Kidney (tissue), 22 donors: Measurements from ENCODE around the gene GALNT3. TPM values are rescaled to one million over a fixed set of nuclear protein-coding genes. Genes with fewer than 3 reads are reported as not detected.

ENCODE experiments used
- DNase-seq, 5 donors: peaks; one replicate each; pipeline ENCODE4 v3.0.0-alpha.2; 2013 to 2020
- FAIRE-seq: peaks from 2 replicates; lab custom pipeline; 2012; peaks lifted over from hg19 to GRCh38; lab: Jason Lieb, UNC
- H3K27ac ChIP-seq, 2 donors: one replicate each; pipeline ENCODE4 v1.7.0; 2013; ENCODE audit warnings: low read depth in 2 of 2, low read length in 2 of 2, inconsistent platforms in 1 of 2
- H3K27me3 ChIP-seq: one replicate; pipeline ENCODE4 v1.7.1; 2013; ENCODE audit warnings: low read length, inconsistent platforms; ENCODE audit not compliant: control insufficient read depth, insufficient read depth
- H3K36me3 ChIP-seq, 3 donors: one replicate each; pipeline versions ENCODE4 v1.7.0 to v1.7.1; 2013; ENCODE audit warnings: low read length in 3 of 3, control low read depth in 1 of 3, inconsistent platforms in 1 of 3; ENCODE audit not compliant: insufficient read depth in 3 of 3, control insufficient read depth in 2 of 3
- H3K4me1 ChIP-seq, 3 donors: one replicate each; pipeline versions ENCODE4 v1.7.0 to v1.7.1; 2013; ENCODE audit warnings: low read length in 3 of 3, inconsistent platforms in 1 of 3, low read depth in 1 of 3; ENCODE audit not compliant: control insufficient read depth in 2 of 3, insufficient read depth in 2 of 3
- H3K4me3 ChIP-seq, 3 donors: one replicate each; pipeline versions ENCODE4 v1.7.0 to v1.8.1; 2013; ENCODE audit warnings: low read length in 3 of 3, control low read depth in 1 of 3, inconsistent platforms in 1 of 3
- H3K9ac ChIP-seq, 3 donors: one replicate each; pipeline versions ENCODE4 v1.7.0 to v1.7.1; 2013; ENCODE audit warnings: low read length in 3 of 3, control low read depth in 1 of 3, inconsistent platforms in 1 of 3
- H3K9me3 ChIP-seq, 3 donors: one replicate each; pipeline versions ENCODE4 v1.7.0 to v1.7.1; 2013; ENCODE audit warnings: low read length in 3 of 3, control low read depth in 1 of 3, inconsistent platforms in 1 of 3; ENCODE audit not compliant: control insufficient read depth in 2 of 3, insufficient read depth in 1 of 3
- CTCF ChIP-seq: IDR thresholded peaks from 3 replicates; pipeline ENCODE4 v1.5.1; 2012; ENCODE audit warnings: mild to moderate bottlenecking, moderate library complexity, borderline replicate concordance; ENCODE audit not compliant: insufficient read depth; ENCODE audit errors: extremely low read depth
- intact Hi-C: fragments of 100-400 bp; cut with DNase I; formaldehyde crosslinking; loops from one replicate; pipeline ENCODE4 v1.11.1; 2022
- long read RNA-seq, 10 donors: library from polyadenylated mRNA in 1 of 10; unstranded in 1 of 10; transcript quantifications; one replicate each; pipeline ENCODE4 v2.0.0 and lab custom pipeline, GENCODE V29; 2021 to 2026
- polyA plus RNA-seq: library from polyadenylated mRNA; stranded (reverse); fragments of 350-450 nt; fragmentation: Illumina TruSeq; extraction: RNeasy Lipid Tissue Mini Kit (QIAGEN cat#74804); gene quantifications from one replicate; pipeline ENCODE4 v1.2.3, GENCODE V29; 2014; ENCODE audit warnings: low read depth, low replicate concordance; ENCODE audit not compliant: insufficient read depth
- total RNA-seq: library from RNA; stranded (reverse); fragmentation: NEBNext Ultra II Directional; extraction: Animal tissue kit (Norgen Biotek cat#: 25700); gene quantifications from one replicate; pipeline ENCODE4 v1.2.1, GENCODE V29; 2021
- donor health status: control.
- donor health status: control.
- donor health status: control.
- donor health status: control.
- donor health status: control.
- donor health status: DM: yes; HTN: yes; CAD: no.
- donor health status: Normal renal cell carcinoma (clear cell type).

GALNT3 gene
- total RNA-seq (38.6 TPM), polyA plus RNA-seq (8.8 TPM)
- long read RNA-seq, donor 1, result 0 reads
- long read RNA-seq, donor 2, partial matches to known transcripts, result 0 of 1 reads
- long read RNA-seq, donor 2, other reads (novel, unspliced or antisense), result 0 of 1 reads
- long read RNA-seq, donor 3, partial matches to known transcripts, result 0 of 2 reads
- long read RNA-seq, donor 3, other reads (novel, unspliced or antisense), result 0 of 2 reads
- long read RNA-seq, donor 4, result 0 reads
- long read RNA-seq, donor 5, partial matches to known transcripts, result 0 of 1 reads
- long read RNA-seq, donor 5, other reads (novel, unspliced or antisense), result 0 of 1 reads
- long read RNA-seq, donor 6, partial matches to known transcripts, result 0 of 1 reads
- long read RNA-seq, donor 6, other reads (novel, unspliced or antisense), result 0 of 1 reads
- long read RNA-seq, donor 7, transcript GALNT3-201 (11 exons, 3,868 nt), result major isoform, 55 of 71 reads
- long read RNA-seq, donor 7, partial matches to known transcripts, result 6 of 71 reads
- long read RNA-seq, donor 7, other reads (novel, unspliced or antisense), result 10 of 71 reads
- long read RNA-seq, donor 8, result 0 reads
- long read RNA-seq, donor 9, result 0 reads
- long read RNA-seq, donor 10, partial matches to known transcripts, result 0 of 2 reads
- long read RNA-seq, donor 10, other reads (novel, unspliced or antisense), result 0 of 2 reads

- Histone ChIP-seq H3K36me3 (no peaks in the 10 kb centered on the region), H3K9ac (peak within 1 kb of the TSS in 2 of 3 donors; percentile 56 to 68), H3K27ac (peak within 1 kb of the TSS; percentile 63 to 80), H3K27me3 (peaks cover 6% of the 10 kb centered on the region), H3K9me3 (no peaks in the 10 kb centered on the region), H3K4me3 (peak within 1 kb of the TSS; percentile 46 to 85 (median 57)), H3K4me1 (no peaks in the 10 kb centered on the region)
- no peak for FAIRE-seq
- TF ChIP-seq CTCF, result no peak
- peak; percentile 81 to 95 (median 86) for DNase-seq
- intact Hi-C loops, result no loop called here
Measured at GRCh38 chr2:165793779-165794535, at the start of gene GALNT3. Gene GALNT3, minus strand, starts transcription at chr2:165794247. Its CDS starts 23,547 bp downstream, at chr2:165770700.

GRCh38 chr2:165843351-165843750 is 49.3 kb upstream of the GALNT3 start:
- intact Hi-C loops, result no loop called here
- H3K9me3 ChIP-seq, result no peaks in the 10 kb centered on the region
- DNase-seq, result no peak

GRCh38 chr2:165840333-165840958 is 46.4 kb upstream of the GALNT3 start:
- H3K27me3 ChIP-seq, result no peaks in the 10 kb centered on the region
- intact Hi-C loops, result no loop called here
- no peak overlapping the region for H3K4me3 ChIP-seq
- no peak overlapping the region for H3K9ac ChIP-seq
- no peak for TF ChIP-seq CTCF
- H3K4me1 ChIP-seq, result no peaks in the 10 kb centered on the region
- no peaks in the 10 kb centered on the region for H3K9me3 ChIP-seq
- DNase-seq (no peak), FAIRE-seq (no peak)
- no peak overlapping the region for H3K27ac ChIP-seq
- H3K36me3 ChIP-seq, result no peaks in the 10 kb centered on the region

More at GRCh38 chr2:165843351-165843750, 49.3 kb upstream of the GALNT3 start:
- no peak for TF ChIP-seq CTCF
- no peak for FAIRE-seq
- no peaks in the 10 kb centered on the region for H3K4me1 ChIP-seq
- H3K27ac ChIP-seq, result no peak overlapping the region
- no peak overlapping the region for H3K4me3 ChIP-seq
- H3K36me3 ChIP-seq, result no peaks in the 10 kb centered on the region
- H3K9ac ChIP-seq, result no peak overlapping the region
- H3K27me3 ChIP-seq, result no peaks in the 10 kb centered on the region
